CD4-positive, alpha-beta T cell treated with Interleukin-17A for 4 hours (primary cell): ENCODE measurements around the gene ZNF865.
A peak's percentile ranks its signal among the peaks of the same experiment; 100 is the strongest.

Source experiments
- DNase-seq: peaks from one replicate; pipeline ENCODE4 v3.0.0-alpha.2; 2020; ENCODE audit warnings: mixed read lengths

ZNF865 gene

GRCh38 chr19:55588738-55589137 lies 16.7 kb upstream of the ZNF865 start:
- DNase-seq: no peak

DNA sequence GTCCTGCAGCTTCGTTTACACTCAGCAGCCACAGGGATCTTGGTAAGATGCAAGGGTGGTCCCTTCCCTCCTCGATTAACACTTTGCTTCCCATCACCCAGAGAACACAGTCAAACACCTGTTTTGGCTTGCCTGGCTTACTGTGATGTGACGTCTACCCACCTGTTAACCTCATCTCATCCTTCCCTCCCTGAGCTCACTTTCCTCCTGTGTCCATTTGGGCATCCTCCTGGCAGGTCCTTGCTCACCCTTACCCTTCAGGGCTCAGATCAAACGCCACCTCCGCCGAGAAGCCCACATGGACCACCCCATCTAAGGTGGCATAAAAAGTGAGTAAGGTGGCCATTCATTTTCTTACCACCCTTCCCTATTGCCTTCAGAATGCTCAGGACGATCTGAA lies 15.3 kb upstream of the ZNF865 start:
- DNase-seq: no peak

DNA sequence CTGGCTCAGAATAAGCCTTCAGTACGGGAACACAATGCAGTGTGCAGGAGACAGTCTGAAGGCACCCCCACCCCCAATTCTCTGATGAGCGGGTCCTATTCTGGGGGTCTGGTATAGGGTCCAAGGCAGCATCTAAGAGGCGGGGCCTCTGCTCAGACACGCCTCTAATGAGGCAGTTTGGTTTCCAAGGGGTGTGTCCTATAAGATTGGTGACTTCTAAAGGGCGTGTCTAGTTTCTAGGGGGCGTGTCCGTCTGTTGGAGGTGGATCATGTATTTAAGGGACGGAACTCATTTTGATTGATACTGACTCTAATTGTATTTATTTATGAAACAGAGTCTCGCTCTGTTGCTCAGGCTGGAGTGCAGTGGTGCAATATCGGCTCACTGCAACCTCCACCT lies 14.8 kb upstream of the ZNF865 start:
- DNase-seq: no peak

GRCh38 chr19:55591555-55591954 lies 13.9 kb upstream of the ZNF865 start:
- no peak for DNase-seq

DNA sequence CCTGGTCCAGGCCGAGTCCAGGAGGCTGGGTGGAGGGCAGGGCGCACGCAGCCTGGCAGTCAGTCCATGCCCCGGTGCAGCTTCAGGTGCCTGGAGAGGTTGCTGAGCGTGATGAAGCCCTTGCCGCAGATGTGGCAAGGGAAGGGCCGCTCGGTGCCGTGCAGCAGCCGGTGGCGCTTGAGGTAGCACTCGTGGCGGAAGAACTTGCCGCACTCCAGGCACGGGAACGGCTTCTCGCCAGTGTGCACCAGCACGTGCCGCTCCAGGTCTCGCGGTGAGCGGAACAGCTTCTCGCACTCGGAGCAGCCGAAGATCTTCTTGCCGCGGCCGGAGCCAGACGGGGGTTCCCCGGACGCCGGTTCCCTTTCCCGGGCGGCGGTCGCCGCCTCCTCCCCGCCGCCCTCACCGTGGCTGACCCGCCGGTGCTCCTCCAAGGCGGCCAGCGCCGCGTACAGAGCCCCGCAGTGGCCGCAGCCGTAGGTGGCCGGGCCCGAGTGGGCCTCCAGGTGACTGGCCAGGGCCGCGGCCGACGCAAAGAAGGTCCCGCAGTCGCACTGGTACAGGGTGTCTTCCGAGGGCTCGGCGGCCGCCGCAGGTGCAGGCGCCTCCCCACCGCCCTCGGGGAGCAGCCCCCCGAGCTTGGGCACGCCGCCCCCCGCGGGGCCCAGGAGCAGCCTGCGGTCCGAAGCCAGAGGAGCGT lies 12.9 kb upstream of the ZNF865 start:
- DNase-seq: no peak

DNA sequence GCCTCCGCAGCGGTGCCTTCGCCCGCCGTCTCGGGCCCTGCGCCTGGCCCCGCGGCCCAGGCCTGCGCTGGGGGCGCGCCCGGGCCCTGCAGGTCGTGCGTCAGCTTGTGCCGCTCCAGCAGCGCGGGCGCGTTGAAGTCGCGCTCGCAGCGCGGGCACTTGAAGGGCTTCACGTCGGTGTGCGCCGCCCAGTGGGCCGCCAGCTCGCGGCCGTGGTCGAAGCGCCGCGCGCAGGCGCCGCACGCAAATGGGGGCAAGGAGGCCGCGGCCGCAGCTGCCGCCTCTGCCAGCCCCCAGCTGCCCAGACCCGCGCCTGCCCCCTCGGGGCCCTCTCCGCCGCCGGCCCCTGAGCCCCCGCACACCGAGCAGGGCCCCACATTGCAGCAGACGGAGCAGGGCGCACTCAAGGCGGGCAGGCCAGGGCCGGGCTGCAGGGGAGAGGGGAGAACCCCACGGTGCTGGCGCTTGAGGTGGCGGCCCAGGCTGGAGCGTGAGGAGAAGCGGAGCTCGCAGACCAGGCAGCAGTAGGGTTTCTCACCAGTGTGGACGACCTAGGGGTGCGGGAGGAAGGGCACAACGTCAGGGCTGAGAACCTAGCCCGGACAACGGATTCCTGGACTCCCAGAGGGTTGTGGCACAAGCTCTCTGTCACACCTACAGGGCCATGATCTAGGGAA lies 12.2 kb upstream of the ZNF865 start:
- DNase-seq: no peak

- DNase-seq: no peak
Measured at GRCh38 chr19:55594996-55595545, 10.4 kb upstream of the ZNF865 start.

GRCh38 chr19:55596304-55596703 lies 9.1 kb upstream of the ZNF865 start:
- no peak for DNase-seq

DNA sequence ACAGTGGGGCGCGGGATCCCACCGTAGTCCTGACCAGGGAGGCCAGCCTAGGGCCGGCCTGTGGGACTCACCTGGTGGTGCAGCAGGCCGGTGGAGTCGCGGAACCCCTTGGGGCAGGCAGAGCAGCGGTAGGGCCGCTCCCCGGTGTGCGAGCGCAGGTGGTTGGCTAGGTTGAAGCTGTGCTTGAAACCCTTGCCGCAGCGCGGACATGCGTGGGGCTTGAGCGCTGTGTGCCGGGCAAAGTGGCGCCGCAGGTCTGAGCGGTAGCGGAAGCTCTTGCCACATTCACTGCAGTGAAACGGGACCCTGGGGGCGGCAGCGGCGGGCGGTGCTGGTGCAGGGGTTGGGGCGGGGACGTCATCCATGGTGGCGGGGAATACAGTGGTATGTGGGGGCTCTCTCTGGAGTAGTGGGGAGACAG lies 7.9 kb upstream of the ZNF865 start:
- DNase-seq: no peak

DNA sequence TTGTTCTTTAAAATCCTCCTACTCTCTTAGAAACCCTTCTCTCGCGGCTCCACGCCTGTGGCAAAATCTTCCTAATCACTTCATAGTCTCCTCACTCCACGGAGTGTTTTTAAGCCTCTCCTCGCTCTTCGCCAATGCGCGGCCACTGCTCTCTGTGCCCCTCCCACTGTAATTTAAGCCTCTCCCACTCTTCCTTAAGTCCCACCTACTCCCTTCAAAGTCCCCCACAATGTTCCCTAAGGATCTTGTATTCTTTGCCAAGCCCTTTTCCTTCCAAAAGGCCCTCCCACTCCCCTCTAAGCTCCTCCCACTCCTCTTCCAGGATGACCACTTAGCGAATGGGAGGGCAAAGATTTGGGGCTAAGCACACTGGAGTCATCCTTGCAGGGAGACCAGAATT lies 7.4 kb upstream of the ZNF865 start:
- DNase-seq: no peak

GRCh38 chr19:55598719-55599467 lies 6.6 kb upstream of the ZNF865 start:
- peak; percentile 83 for DNase-seq

GRCh38 chr19:55599468-55599841 lies 6.0 kb upstream of the ZNF865 start, which contains the start of gene FIZ1:
FIZ1 (minus strand) TSS chr19:55599517; CDS start chr19:55597865, 1,652 bp downstream.
- peak; percentile 97 for DNase-seq

DNA sequence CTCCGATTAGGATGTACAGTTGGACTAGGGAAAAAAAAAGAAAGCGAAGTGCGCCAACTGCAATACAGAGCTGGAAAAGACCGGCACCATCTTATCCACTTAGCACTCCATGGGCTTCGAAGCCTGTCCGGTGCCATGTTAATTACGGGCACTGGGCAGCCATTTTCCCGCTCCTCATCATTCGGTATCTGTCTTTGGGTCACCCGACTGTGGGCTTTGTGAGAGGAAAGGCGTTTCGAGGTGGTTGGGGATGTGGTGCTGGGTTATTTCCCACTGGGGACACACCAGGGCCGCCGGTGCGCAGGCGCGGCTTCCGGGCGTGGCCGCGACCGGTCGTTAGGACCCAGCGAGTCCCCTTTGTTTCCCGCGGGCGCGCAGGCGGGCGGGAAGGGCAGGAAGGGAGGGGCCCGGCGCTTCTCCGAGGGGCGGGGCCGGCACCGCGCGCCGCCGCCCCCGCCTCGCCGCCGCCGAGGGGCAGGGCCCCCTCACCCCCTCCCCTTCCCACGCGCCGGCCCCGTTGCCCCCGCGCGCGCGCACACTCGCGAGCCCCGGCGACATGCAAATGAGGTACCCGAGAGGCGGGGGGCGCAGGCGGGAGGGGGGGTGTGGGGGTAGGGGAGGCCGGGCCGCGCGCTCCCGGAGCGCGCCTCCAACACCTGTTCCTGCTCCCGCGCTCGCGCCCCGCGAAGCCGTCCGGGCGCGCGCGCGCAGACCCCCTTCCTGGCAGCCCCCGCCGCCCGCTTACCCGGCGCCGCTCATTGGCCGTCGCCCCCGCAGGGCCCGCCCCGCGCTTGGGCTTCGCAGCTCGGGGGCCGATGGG lies 5.4 kb upstream of the ZNF865 start, which contains the start of gene ZNF524:
ZNF524 (plus strand) TSS at position 447 of the 820 bp plus-strand sequence. CDS start 1,825 bp downstream, outside the sequence.
- peak; percentile 86 for DNase-seq

- no peak for DNase-seq
Measured at GRCh38 chr19:55600662-55601028, 4.8 kb upstream of the ZNF865 start.

DNA sequence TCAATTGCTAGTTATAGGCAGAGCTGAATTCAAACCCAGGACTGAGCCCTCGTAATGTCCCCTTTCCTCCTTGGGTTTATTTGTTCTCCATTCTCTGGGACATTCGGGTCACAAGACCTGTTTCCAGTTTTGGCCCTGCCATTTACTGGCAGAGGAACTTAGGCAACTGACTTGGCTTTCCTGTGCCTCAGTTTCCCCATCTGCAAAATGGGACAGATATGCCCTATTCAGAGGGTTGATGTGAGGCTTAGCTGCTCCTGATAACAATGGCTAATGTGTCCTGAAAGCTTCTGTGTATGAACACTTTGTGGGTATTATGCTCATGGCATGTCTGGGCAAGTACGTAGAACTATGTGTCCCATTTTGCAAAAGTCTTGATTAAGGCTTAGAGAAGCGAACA lies 4.4 kb upstream of the ZNF865 start:
- no peak for DNase-seq

GRCh38 chr19:55602104-55603001 lies 3.1 kb upstream of the ZNF865 start:
- DNase-seq: no peak

DNA sequence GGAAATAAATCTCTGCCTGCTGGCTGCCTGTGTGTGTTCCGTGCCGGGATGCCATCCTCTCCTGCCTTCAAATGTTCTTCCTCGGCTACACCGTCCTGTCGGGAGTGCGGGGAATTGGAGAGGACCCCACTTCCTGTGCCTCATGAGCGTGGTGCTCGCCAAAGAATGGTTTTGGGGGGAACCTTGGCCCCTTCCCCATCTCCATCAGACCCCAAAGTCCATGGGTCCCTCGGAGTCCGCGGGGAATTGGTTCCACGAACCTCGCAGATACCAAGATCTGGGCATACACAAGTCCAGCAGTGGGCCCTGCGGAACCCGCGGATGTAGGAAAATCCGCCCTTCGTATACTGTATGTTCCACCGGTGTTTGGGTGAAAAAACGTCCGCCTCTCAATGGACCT lies 2.3 kb upstream of the ZNF865 start:
- no peak for DNase-seq

DNA sequence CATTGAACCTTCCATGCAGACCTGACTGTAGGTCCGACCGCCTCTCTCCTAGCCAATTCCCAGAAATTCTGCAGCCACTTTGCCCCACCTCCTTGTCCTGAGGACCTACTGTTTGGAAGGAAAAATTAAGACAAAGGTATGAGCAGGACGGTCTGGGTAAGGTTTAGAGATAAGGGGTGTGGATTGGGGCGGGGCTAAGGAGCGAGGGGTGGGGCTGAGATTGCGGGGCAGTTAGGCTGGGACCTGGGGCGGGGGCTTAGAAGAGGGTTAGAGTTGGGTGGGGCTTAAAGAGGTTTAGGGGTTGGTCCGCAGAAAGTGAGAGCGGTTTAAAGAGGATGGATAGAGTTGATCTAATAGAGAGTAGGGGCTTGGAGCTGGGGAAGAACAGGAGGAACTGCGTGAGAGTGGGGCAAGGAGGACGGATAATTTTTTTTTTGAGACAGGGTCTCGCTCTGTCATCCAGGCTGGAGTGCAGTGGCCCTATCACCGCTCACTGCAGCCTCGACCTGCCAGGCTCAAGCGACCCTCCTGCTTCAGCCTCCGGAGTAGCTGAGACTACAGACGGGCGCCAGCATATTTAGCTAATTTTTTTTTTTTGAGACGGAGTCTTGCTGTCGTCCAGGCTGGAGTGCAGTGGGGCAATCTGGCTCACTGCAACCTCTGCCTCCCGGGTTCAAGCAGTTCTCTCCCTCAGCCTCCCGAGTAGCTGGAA lies 1.7 kb upstream of the ZNF865 start:
- no peak for DNase-seq

DNA sequence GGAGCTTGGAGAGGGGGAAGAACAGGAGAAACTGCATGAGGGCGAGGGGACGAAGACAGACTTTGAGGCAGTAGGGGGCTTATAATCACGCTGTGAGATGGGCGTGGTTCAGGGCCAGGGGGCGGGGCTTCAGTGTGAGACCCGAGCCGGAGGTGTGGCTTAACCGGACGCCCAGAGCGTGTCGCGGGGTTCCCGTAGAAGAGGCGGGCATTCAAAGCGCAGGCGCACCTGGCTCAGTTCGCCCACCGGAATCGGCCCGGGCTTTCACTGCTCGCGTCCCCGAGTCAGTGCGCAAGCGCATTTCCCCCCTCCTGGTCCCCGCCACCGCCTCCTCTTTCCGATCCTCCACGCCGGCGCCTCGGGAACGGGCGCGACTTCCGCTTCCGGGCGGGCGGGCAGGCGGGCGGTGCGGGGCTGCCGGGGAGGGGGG lies 225 bp upstream of the ZNF865 start:
- peak; percentile 99 for DNase-seq

DNA sequence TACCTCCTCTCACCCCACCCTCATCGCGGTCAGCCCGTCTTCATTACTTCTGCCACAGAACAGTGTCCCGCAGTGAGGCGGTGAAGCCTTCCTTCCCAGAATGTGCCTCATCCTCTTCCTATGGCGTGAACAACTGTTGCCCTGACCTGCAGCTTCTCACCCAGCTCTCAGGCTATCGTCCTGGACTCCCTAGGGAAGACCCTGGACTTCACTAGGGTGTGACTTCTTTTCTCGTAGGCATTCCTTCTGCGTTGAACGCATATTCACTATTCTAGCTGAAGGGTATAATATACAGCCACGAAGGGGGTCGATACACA lies 982 bp downstream of the ZNF865 start:
- DNase-seq: no peak

DNA sequence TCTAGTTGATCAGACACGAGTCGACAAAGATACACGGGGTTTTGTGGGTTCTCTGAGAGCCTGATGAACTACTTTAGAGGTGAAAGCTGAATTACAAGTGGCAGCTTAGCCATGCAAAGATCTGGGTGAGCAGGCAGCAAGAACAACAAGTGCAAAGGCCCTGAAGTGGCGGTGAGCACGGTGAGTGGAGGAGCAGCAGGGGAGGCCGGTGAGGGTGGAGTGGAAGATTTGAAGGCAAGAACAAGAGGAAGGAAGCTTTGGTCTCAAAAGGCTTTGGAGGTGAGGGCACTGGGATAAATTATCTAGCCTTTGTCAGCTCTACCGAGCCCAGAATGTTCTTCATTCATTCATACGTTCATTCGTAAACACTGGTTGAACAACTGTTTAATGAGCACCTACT lies 1.4 kb downstream of the ZNF865 start:
- no peak for DNase-seq
